Epithelial cell of prostate (primary cell): ENCODE measurements around the gene MID1IP1.

Experiments used
- DNase-seq: peaks from one replicate; pipeline ENCODE4 v3.0.0-alpha.2; 2011; ENCODE audit warnings: low read depth, low spot score
- H3K27ac ChIP-seq: fragments of 450-650 bp; 2 replicates; pipeline ENCODE4 v1.5.1; 2017; ENCODE audit warnings: mild to moderate bottlenecking

Gene MID1IP1

DNA sequence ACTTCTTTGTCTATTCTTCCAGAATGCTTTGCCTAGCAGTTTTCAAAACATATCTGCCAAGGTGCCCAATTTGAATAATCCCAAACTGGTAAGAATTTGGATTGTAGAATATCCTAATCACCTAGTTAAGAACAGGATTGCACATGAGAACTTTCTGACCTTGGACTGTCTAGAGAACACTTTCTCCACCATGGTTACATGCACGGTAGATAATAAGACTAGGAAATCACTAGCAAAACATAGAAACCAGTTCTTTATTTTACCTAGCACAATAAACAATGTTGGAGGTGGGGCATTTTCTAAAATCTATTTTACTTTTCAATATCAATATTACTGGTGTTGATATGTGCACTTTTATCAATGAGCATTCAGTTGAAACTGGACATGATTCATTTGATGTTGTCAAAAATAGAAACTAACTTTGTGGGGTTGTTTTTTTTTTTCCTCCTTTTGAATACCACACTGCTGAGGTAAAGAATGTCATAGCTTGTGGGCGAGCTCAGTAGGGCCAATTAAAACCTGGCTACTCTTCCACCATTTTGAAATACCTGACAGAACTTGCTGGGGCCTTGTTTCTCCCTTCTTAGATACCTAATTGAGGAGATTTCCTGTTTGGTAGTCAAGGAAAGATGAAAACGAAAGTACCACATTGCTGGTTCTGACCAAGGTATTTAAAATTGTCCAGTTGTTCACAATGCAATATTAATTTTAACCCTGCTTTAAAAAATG, 10.4 kb downstream of the MID1IP1 start:
- peak overlapping the region; percentile 50 for H3K27ac ChIP-seq
- DNase-seq, result peak; percentile 49

DNA sequence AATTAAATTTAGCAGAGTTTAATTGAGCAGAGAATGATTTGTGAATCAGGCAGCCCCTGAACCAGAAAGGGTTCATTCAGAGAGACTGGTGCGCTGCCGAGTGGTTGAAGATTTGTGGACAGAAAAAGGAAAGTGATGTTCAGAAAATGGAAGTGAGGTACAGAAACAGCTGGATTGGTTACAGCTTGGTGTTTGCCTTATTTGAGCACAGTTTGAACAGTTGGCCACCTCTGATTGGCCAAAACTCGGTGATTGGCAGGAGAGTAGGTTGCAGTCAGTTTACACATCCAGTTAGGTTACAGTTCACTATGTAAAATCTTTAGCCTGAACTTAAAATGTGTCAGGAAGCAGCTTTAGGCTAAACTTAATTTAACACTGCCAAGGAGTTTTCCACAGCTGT, 14.9 kb downstream of the MID1IP1 start:
- no peak for DNase-seq
- H3K27ac ChIP-seq, result peak overlapping the region; percentile 45

DNA sequence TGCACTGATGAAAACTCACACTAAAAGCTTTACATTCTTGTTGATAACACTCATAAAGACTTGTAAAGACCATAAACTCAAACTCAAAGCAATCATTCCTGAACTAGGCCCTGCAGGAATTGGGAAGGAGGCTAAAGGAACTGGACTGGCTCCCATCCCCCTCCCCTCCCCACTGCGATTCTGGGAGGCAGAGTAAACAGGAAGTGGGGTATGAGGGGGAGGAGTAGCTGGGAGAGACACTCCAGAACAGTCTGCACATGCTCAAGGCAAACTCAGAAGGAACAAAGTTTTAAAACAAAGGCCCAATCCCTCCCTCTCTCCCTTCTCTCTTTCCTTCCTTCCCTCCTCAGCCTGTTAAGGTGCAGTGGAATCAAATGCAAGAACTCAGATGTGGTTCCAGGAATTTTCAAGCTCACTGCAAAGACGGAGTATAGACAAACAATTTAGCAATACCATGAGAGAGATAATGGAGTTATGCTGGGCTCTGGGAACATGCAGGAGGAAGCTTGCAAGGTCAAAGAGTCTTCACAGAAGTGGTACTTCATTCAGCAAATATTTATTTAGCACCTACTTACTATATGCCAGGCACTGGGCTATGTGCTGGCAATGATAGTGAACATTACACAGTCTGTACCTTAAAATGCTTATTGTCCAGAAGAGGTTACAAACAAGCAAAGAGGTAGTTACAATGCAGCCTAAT, 15.9 kb downstream of the MID1IP1 start:
- no peak for DNase-seq
- peak overlapping the region; percentile 45 for H3K27ac ChIP-seq

DNA sequence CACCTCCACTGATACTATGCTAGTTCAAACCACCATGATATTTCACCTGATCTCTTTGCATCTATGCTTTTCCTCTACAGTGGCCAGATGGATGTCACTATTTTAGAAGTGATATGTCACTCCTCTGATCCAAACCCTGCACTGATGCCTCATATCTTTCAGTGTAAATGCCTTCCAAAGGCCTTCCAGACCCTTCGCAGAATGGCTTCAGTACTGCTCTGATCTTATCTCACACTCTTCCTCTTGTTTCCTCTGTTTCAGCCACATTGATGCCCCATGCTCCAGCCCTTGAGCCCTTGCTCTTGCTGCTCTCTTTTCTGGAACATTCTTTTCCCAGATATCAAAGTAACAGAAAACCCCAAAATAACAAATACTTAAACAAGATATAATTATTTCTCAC, 17.9 kb downstream of the MID1IP1 start:
- no peak for DNase-seq
- H3K27ac ChIP-seq, result peak overlapping the region; percentile 50

DNA sequence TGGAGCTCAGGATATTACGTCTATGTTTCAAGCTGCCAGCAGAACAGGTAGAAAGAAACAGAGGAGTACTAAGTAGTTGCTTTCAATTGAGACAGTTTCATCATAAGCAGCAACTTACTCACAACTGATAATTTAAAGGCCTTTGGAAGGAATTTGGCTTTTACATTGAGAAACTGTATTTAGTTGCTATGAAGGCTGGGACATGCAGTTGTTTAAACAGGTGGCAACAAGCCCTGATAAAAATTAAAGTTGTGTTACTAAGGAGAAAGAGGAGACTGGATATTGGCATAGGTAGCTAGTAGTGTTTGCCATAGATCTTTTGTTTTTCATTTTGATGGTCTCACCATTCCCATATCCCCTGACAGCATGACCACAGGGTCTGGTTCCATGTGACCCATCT, 18.4 kb downstream of the MID1IP1 start:
- no peak for DNase-seq
- peak overlapping the region; percentile 50 for H3K27ac ChIP-seq

DNA sequence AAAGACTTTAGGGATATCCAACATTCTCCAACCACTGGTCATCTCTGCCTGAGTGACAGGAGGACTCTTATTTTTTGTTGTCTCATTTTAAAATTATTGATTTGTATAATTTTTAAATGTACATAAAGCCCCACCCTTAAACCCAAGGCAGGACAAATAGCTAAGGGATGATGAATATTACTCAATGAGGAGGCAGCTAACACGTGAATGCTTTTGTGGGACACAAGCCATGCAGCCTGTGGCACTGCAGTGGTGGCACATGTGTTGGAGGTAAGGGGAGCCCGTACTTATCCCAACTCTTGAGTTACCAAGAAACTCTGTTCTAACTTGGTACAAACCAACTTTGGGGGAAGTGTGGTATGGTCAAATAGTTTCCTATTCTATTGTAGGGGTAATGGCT, 19.5 kb downstream of the MID1IP1 start:
- peak overlapping the region; percentile 50 for H3K27ac ChIP-seq
- DNase-seq, result no peak

DNA sequence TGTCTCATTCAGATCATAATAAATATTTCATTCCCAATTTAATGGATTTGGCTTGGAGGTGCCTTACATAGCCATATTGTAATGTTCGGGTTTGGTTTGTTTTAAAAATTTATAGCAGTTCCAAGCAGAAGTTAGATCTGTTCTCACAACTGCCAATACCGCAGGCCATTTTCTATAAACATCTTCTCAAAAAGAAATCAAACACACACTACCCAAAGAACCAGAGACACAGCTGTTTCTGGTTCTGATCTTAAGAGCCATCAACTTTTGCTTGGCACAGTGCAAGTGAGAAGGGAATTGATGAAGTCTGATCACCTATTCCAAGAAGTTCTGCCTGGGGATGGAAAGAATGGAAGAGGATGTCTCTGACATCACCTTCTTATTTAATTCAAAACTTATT, 22.9 kb downstream of the MID1IP1 start:
- no peak for DNase-seq
- H3K27ac ChIP-seq, result no peak overlapping the region

DNA sequence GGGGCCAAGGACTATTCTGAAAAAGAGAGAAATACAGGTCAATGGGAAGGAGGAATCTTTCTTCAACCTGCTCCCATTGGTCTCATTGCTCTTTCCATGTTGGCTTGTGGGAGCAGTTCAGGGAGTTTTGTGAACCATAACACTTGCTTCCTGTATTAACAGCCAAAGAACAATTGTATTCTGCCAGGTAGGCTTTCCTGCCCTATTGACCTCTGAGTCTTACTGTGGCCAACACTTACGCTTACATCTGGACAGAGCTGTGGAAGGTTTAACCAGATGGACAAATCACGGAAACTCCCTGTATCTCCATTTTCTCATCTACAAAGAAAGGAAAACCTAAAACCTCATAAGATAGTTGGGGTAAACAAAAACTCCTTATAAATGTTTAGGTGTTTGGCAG, 30.7 kb downstream of the MID1IP1 start:
- no peak overlapping the region for H3K27ac ChIP-seq
- no peak for DNase-seq

DNA sequence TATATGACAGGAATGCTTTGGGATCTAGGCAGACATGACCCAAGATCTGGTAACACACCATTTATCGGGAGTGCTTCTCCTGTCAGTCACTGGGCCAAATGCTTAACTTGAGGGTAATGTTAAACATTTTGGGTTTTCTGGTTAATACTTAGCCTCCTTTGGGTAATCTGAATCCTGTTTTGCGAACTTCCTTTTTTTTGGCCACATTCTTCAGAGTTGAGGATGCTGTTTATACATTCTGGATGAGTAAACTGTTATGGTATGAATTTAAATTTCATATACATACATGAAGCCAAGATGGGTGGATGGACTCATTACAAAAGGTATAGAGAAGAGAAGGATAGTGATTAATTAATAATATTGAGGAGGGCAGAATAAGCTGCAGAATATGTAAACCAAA, 36.1 kb downstream of the MID1IP1 start:
- DNase-seq, result no peak
- no peak overlapping the region for H3K27ac ChIP-seq

DNA sequence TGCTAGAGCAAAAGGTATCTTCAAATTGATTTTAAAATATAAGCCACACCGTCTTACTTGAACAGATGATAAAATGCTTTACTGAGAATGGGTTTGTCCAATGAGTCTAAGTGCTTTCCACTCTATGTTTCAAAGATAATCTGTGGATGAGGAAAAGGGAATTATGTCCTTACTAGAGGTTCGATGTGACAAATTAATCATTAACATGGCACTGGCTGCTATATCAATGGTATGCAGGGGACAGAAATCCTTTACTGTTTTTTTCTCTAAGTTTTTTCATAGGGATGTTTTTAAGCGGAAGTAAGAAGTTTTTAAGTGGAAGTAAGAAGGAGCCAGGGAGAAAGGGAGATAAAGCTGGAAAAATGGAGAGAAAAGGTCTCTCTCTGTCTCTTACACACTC, 38.0 kb downstream of the MID1IP1 start:
- no peak for DNase-seq
- H3K27ac ChIP-seq, result no peak overlapping the region

DNA sequence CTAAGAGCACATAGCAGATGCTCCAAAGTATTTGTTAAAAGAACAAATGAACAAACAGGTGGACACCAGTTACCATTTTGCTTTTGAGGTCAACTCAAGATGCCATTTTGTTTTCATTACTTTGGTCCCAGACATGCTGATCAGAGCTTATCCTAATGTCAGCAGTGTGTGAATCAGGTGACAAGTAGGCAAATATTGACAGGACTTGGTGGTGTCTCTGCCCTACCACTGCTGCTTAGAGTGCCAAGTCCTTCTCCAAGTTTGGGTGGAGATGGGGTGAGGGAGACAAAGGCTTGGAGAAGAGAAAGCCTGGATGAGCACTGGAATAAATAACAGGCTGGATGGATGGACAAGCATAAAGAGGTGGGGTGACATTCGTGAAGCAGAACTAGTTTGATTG, 38.7 kb downstream of the MID1IP1 start:
- no peak overlapping the region for H3K27ac ChIP-seq
- DNase-seq, result no peak

DNA sequence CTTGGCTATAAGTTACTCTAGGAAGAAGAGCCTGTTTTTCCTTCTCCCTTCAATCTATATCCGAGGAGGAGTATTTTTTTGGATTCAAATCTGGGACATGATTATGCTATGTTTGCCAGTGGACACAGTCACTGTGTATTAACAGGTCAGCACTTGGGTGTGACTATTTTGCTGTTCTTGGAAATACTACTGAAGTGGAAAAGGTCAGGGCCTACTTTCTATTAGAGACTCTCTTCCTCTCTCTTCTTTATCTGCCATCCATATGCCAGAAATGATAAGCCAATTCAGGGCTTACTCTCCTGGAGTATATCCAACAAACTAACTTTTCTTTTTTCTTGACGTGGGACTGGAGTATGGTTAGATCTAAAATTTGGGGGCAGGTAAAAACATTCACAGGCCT, 40.5 kb downstream of the MID1IP1 start:
- H3K27ac ChIP-seq, result no peak overlapping the region
- DNase-seq, result no peak

DNA sequence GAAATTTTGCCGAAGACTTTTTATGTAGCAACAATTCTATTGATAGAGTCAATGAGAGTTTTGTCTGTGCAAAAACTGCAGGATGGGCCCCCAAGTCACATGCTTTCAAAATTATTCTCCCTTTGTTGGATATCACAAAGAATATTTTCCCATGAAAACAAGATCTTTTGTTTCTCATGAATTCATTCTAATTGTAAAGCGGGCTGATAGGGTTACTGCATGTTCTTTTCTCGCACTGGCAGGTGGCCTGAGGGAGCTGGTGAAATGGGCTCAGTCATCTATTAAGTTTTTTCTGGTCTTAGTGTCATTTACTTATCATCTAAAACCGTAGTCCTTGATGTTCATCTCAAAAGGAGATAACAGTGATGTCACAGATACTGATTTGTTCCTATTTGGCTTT, 44.2 kb downstream of the MID1IP1 start:
- H3K27ac ChIP-seq, result no peak overlapping the region
- DNase-seq, result no peak

DNA sequence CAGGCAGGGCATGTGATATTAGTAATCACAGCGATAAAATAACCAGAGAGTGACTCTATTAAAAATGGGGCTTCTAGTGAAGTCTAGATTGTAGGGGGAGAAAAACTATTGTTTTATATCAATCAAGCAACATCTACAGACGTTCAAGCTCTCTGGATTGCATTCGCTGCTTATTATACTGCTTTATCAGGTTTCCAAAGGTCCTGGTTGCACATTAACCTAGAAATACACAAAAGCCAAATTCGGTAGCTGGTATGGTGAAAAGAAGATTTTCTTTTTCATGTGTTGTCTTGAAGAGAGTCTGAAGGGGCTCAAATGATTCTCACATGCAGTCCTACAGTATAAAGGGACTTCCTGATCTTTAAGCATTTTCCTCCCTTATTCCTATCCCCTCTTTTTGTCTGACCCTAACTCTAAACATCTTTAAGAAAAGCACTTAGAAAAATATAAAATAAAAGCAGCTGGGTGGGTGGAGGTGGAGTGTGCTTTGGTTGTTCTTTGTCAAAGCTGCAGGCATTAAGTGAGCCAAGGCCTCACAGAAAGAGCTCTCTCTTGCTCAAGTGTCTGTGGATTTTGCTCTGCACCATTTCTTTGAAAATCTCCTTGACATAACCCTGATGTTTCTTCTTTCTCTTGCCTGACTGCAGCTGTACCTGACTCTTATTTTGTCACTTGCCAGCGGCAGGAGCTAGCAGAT, 46.1 kb downstream of the MID1IP1 start:
- no peak for DNase-seq
- H3K27ac ChIP-seq, result no peak overlapping the region

DNA sequence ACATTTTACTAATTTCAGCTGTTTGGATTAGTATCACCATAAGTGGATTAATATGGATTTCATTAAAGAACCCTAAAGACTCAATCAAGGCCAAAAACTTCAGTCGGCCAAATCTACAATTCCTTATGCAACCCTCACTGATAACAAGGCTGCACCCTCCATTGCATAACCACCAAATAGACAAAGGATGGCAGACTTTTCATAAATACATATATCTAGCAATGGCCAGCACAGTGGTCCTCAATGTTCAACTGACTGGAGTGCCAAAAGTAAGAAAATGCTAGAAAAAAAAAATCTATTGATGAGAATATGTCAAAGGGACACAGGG, 46.6 kb downstream of the MID1IP1 start:
- no peak for DNase-seq
- no peak overlapping the region for H3K27ac ChIP-seq

DNA sequence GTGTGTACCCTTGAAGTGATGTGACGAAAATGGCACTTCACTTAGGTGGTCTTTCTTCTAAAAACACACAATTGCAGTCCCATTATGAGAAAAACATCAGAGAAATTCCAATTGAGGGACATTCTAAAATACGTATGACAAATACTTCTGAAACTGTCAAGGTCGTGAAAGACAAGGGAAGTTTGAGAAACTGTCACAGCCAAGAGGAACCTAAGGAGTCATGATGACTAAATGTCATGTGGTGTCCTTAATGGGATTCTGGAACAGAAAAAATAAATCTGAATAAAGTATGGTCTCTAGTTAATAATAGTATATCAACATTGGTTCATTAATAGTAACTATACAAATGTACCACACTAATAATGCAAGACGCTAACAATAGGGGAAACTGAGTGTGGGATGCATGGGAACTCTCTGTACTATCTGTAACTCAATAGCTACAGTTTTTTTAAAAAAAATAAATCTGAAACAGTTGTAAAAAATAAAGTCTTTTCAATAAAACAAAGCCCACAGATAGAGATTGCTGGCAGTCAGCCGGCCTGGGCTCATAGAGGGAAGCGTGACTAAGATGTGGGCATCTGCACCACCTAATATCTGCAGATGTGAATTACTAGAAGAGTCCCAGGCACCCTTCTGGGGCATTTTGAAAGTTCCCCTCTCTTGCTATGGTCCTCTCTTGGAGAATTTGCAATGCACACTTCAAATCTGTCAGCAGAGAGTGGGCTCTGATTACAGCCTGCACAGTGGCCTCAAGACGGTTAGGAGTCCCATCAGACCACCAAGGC, 47.6 kb downstream of the MID1IP1 start:
- no peak overlapping the region for H3K27ac ChIP-seq
- no peak for DNase-seq

DNA sequence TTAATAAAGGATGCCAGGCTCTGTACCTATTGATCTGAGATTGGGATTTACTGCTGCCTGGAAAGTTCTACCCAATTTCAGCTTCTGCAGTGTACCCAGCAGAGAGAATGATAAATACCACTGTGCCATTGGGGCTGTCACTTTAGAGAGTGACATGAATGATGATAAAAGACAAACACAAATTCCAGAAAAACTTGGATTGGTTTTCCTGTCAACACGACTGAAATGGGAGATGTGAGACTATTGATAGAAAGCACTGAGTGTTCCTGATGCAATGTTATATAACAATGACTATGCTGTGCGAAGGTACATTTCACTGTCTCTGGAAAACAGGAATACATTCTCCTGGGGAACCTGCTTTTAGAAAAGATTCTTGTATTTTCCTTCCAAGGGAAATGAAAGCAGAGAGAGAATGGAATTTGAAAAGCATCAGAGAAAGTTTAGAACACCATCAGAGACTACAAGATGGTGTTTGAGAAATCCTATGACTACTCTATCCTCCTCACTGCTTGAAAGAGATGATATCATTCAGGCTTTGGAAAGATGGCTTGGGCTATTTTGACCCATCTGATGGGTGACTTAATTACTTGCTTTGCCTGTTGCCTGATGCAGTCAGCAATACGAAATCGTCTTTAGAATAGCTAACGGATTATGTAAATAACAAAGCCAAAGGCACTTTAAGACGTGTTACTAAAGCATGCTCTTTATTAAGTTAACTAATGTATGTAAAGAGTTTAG, 49.7 kb downstream of the MID1IP1 start:
- DNase-seq, result no peak
- no peak overlapping the region for H3K27ac ChIP-seq

DNA sequence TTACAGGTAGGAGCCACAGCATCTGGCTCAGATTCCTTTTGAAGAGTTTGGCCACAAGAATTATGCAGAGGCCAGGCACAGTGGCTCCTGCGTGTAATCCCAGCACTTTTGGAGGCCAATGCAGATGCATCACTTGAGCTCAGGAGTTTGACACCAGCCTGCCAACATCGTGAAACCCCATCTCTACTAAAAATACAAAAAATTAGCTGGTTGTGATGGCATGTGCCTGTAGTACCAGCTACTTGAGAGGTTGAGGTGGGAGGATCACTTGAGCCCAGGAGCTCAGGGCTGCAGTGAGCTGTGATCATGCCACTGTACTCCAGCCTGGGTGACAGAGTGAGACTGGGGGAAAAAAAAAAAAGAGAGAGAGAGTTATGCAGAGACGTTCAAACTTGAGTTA, 53.0 kb downstream of the MID1IP1 start:
- H3K27ac ChIP-seq, result no peak overlapping the region
- DNase-seq, result no peak
